ENCODE results near the gene PLA2G4A. TPM values are rescaled to one million over a fixed set of nuclear protein-coding genes. Genes with fewer than 3 reads are reported as not detected.
A peak's percentile ranks its signal among the peaks of the same experiment; 100 is the strongest.

PLA2G4A gene
- total RNA-seq, 6 experiments from 2014 or later = 0.25 to 0.90 (median 0.45) TPM

DNA sequence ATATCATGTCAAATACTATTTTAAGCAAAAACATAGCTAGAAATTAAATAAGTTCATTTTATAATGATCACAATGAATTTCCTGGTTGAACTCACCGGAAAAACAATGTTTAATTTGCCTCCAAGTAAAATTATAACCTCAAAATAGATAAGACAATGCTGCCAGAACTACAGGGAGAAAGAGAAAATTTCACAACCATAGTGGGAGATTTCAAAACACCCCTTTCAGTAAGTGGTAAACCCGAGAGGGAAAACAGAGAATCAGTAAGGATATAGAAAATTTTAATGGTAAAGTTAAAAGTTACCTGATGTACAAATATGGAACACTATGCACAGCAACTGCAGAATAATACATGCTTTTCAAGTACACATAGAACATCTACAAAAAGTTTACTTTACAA, 43.2 kb upstream of the PLA2G4A start:
- H3K27me3 Mint-ChIP-seq (ENCODE audit: insufficient read depth) = peaks cover 3% of the 10 kb centered on the region; the same call in 1 of the 2 replicates
- TF ChIP-seq, protein P1, sequence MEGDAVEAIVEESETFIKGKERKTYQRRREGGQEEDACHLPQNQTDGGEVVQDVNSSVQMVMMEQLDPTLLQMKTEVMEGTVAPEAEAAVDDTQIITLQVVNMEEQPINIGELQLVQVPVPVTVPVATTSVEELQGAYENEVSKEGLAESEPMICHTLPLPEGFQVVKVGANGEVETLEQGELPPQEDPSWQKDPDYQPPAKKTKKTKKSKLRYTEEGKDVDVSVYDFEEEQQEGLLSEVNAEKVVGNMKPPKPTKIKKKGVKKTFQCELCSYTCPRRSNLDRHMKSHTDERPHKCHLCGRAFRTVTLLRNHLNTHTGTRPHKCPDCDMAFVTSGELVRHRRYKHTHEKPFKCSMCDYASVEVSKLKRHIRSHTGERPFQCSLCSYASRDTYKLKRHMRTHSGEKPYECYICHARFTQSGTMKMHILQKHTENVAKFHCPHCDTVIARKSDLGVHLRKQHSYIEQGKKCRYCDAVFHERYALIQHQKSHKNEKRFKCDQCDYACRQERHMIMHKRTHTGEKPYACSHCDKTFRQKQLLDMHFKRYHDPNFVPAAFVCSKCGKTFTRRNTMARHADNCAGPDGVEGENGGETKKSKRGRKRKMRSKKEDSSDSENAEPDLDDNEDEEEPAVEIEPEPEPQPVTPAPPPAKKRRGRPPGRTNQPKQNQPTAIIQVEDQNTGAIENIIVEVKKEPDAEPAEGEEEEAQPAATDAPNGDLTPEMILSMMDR (IDR thresholded peaks at IDR 0.05) = no peak
- no peak for DNase-seq
- no peaks in the 10 kb centered on the region for H3K4me1 Mint-ChIP-seq (ENCODE audit: low read depth)
- H3K27ac Mint-ChIP-seq = no peak overlapping the region
- no peak overlapping the region for H3K4me3 Mint-ChIP-seq
- no peaks in the 10 kb centered on the region for H3K9me3 Mint-ChIP-seq
- no peaks in the 10 kb centered on the region for H3K36me3 Mint-ChIP-seq (ENCODE audit: low read depth)

DNA sequence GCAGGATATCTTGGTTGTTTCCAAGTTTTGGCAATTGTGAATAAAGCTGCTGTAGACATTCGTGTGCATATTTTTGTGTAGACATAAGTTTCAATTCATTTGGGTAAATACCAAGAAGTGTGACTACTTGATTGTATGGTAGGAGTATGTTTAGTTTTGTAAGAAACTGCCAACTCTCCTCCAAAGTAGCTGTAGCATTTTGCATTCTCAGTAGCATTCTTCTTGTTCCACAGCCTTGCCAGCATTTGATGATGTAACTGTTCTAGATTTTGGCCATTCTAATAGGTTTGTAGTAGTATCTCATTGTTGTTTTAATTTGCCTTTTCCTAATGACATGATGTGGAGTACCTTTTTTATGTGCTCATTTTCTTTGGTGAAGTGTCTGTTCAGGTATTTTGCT, 38.6 kb upstream of the PLA2G4A start:
- TF ChIP-seq, protein P1 (IDR thresholded peaks at IDR 0.05) = no peak
- no peak for DNase-seq
- H3K27ac Mint-ChIP-seq = no peak overlapping the region
- no peaks in the 10 kb centered on the region for H3K27me3 Mint-ChIP-seq (ENCODE audit: insufficient read depth)
- no peaks in the 10 kb centered on the region for H3K36me3 Mint-ChIP-seq (ENCODE audit: low read depth)
- peaks cover 7% of the 10 kb centered on the region; the same call in 1 of the 2 replicates for H3K4me1 Mint-ChIP-seq (ENCODE audit: low read depth)
- no peak overlapping the region for H3K4me3 Mint-ChIP-seq
- no peaks in the 10 kb centered on the region for H3K9me3 Mint-ChIP-seq

DNA sequence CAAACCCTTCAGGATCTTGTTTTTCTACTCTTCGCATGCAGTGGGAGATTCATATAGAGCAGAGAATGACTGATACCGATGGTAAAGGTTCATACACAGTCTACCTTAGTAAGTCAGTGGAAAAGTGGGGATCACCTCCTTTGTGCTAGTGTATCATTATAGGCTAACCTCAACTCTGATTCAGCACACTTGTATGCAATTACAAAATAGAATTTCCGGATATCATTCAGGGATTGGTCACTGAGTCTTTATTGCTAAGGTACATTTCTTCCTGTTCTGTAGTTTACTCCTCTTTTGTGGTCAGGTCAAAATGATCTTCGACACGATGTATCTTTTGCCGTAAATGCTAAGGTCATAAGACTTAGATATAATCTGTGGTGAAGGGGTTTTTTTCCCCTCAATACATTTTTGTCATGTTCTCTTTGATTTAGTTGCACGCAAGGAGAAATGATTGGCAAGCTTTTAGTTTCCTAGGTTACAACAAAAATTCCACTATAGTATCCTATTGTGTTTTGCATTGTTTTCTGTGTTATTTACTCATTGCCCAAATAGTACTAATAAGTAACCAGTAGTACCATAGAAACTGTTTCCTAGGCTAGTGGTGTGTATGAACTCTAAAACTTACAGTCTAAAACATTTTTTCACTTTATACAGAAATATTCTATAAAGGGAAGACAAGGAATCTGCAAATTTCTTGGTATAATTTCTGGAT, 35.7 kb upstream of the PLA2G4A start:
- peaks cover 7% of the 10 kb centered on the region; the same call in 1 of the 2 replicates for H3K4me1 Mint-ChIP-seq (ENCODE audit: low read depth)
- no peaks in the 10 kb centered on the region for H3K27me3 Mint-ChIP-seq (ENCODE audit: insufficient read depth)
- DNase-seq = peak; percentile 19
- no peak overlapping the region; the same call in 1 of the 2 replicates for H3K4me3 Mint-ChIP-seq
- H3K36me3 Mint-ChIP-seq (ENCODE audit: low read depth) = no peaks in the 10 kb centered on the region
- H3K9me3 Mint-ChIP-seq = no peaks in the 10 kb centered on the region
- TF ChIP-seq, protein P1 (IDR thresholded peaks at IDR 0.05) = no peak
- H3K27ac Mint-ChIP-seq = no peak overlapping the region

DNA sequence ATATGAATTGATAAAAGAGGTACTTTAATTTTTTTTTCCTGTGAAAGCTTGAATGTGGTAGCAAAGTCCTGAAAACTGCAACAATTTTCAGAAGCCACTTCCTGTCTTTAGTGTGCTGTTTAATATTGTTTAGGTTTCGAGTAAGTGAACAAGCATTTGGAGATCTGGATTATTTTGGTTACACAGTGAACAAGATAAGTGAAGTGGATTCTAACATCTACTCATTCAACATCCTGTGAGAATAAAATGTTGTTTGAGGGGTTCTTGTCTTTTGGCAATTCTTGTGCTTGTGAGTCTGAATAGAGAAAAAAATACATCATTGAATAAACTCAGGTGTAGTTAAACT, 35.2 kb upstream of the PLA2G4A start:
- Mint-ChIP-seq H3K27ac (no peak overlapping the region), H3K4me3 (no peak overlapping the region), H3K9me3 (no peaks in the 10 kb centered on the region), H3K36me3 (ENCODE audit: low read depth) (no peaks in the 10 kb centered on the region), H3K4me1 (ENCODE audit: low read depth) (peaks cover 7% of the 10 kb centered on the region; the same call in 1 of the 2 replicates), H3K27me3 (ENCODE audit: insufficient read depth) (no peaks in the 10 kb centered on the region)
- DNase-seq = no peak
- TF ChIP-seq, protein P1 (IDR thresholded peaks at IDR 0.05) = no peak

DNA sequence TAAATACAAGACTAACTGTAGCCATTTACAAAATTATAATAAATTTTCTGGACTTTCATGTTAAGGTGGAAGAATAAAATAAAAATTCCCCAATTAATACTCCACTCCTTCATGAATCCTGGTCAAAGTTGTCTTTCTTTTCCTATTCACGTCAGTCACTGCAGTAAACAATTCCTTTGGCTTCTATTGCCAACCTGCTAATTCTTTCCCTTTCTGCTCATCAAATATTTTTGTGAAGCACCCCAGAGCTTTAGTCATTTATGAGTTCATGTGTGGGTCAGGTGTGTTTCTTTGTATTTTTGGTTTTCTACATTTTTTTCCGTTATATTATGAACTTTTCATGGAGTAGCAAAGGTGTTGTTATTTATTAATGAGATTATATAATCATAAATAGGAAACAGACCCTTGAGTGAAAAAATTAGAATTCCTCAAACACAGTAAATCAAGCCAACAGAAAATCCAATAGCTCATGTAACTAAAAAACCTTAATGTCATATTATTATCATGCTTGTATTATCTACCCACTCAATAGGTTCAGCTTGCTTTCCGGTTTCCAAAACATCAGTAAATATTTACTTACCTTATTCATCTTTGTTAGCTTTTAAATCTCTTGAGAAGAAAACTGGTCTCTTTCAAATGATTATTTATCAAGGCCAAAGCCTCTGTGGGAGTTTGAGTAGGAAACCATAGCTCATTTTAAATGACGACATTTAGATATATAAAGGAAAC, 29.6 kb upstream of the PLA2G4A start:
- TF ChIP-seq, protein P1 (IDR thresholded peaks at IDR 0.05) = no peak
- no peak for DNase-seq
- no peaks in the 10 kb centered on the region for H3K27me3 Mint-ChIP-seq (ENCODE audit: insufficient read depth)
- H3K36me3 Mint-ChIP-seq (ENCODE audit: low read depth) = no peaks in the 10 kb centered on the region
- H3K9me3 Mint-ChIP-seq = no peaks in the 10 kb centered on the region
- H3K27ac Mint-ChIP-seq = no peak overlapping the region
- no peak overlapping the region for H3K4me3 Mint-ChIP-seq
- no peaks in the 10 kb centered on the region for H3K4me1 Mint-ChIP-seq (ENCODE audit: low read depth)

Data from HFFc6 (cell line).